HG03095 (cell line): ENCODE measurements around the gene TRPM3.

Experiments
- ATAC-seq: cut with Tn5 transposase; IDR thresholded peaks from one replicate; pipeline ENCODE4 v1.9.1; 2021; ENCODE audit warnings: moderate library complexity; ENCODE audit not compliant: unreplicated experiment

TRPM3 gene

DNA sequence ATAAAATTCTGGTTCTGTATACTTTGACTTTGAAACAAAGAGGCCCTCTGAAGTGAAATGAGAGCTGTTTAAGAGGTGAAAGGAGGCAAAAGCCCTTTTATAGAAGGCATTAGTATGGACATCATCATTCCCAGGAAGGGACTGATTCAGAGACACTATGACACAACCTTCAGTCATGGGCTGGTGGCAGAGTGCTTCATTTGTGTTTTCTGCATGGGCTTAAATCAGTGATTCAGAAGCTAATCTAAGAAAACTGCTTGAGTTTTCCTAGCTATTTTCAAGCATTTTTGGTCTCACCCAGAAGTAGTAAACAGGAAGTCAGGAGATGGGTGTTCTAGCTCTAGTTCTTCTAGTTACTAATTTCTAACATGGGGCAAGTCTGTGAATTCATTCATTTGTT lies 288.9 kb downstream of the TRPM3 start:
- ATAC-seq = no peak

- ATAC-seq = no peak
Measured at GRCh38 chr9:70830618-70831017, 290.8 kb downstream of the TRPM3 start.

- ATAC-seq = no peak
Measured at GRCh38 chr9:70829591-70830265, 291.7 kb downstream of the TRPM3 start.

- ATAC-seq = no peak
Measured at GRCh38 chr9:70826562-70826961, 294.9 kb downstream of the TRPM3 start.

DNA sequence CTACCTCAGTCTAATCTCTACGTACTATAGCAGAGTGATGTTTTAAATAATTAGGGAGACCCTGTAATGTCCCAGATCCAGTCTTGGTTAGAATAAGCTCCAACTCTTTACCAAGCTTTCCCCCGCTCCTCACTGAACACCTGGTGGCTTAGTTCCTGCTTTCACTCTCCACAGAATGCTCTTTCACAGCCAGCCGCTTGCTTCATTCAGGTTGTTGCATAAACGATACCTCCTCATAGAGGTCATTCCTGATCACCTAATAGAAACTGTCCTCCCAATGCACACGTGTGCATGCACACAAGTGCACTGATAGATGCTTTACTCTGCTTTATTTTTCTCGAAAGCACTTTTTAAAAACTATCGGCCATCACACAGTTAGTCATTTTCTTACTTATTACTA lies 298.1 kb downstream of the TRPM3 start:
- no peak for ATAC-seq

- ATAC-seq = no peak
Measured at GRCh38 chr9:70817311-70817710, 304.1 kb downstream of the TRPM3 start.

- ATAC-seq = no peak
Measured at GRCh38 chr9:70816891-70817290, 304.5 kb downstream of the TRPM3 start.

- ATAC-seq = no peak
Measured at GRCh38 chr9:70816316-70816715, 305.1 kb downstream of the TRPM3 start.

GRCh38 chr9:70814597-70814996 lies 306.8 kb downstream of the TRPM3 start:
- ATAC-seq = no peak

DNA sequence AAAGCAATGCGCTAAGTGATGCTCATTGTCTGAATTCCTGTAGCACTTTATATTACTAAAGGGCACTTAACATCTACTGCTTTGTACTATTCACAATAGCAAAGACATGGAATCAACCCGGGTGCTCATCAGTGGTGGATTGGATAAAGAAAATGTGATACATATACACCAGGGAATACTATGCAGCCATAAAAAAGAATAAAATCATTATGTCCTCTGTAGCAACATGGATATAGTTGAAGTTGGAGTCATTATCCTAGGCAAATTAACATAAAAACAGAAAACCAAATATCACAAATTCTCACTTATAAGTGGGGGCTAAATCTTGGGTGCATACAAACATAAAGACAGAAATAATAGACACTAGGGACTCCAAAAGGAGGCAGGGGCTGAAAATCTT lies 308.3 kb downstream of the TRPM3 start:
- no peak for ATAC-seq

DNA sequence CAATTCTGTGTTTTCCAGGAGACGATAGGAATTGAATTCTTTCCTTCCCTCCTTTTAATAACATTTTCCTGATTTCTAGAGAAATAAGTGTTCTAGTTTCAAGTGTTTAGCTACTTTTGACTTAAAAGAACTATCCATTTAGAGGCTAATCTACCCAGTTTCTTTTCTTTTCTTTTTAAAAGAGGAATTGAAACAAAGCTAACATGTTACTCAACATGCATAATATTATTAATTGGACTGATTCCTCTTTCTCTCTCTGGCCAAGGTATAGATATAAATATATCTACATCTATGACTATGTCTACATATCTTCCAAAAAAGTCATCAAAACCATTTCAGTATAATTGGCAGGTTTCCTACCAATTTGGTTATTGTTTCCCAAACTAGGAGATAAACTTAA lies 309.8 kb downstream of the TRPM3 start:
- peak; percentile 61 for ATAC-seq

DNA sequence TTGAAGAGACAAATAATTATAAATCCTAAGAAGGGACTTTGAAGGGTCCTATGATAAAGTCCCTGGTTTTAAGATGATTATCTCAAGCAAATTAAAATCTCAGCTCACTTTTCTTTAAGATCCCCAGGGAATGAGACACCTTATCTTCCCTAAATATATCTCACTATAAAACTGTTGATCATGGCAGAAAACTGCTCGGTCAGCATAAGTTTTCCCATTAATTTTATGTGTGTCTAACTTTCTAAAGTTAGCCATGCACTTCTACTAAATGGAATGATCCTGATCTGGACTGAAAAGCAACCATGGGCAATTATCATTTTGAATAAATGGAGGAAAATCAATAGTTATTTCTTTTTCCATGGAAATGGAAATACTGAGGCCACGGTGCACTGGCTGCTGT lies 314.5 kb downstream of the TRPM3 start:
- no peak for ATAC-seq

DNA sequence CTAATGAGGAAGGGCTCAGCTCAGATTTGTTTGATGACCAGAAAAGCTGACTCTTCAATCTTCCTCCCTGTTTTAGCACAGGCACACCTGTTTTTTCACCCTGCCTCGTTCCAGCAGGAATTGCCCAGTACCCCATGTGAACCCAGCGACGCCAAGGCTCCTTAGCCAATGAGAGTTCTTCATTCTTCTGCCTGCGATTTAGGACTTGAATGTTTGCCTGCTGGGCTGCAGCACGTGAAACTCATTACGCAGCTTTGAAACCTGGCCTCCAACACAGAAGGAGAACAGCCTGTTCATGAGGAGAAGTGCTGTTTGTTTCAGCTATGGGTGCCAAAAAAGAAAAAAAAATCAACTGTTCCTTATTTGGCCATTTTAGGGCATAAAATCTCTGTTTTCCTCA lies 315.5 kb downstream of the TRPM3 start:
- no peak for ATAC-seq

- no peak for ATAC-seq
Measured at GRCh38 chr9:70802758-70803436, 318.5 kb downstream of the TRPM3 start.

DNA sequence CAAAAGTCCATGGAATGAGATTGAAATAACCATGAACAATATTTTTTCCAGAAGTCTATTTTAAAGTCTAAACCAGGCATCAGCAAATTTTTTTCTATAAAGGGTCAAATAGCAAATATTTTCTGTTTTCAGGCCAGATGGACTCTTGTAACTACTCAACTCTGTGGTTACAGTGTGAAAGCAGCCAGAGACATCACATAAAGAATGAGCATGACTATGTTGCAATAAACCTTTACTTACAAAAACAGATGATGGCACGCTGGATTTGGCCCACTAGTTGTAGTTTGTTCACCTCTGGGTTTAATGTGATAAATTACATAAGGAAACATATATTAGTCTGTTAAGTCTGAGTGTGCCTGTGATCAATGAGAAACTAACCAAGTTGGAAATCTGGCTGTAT lies 319.2 kb downstream of the TRPM3 start:
- ATAC-seq = no peak

GRCh38 chr9:70801181-70801829 lies 320.1 kb downstream of the TRPM3 start:
- ATAC-seq = no peak

GRCh38 chr9:70798018-70798417 lies 323.4 kb downstream of the TRPM3 start:
- no peak for ATAC-seq

DNA sequence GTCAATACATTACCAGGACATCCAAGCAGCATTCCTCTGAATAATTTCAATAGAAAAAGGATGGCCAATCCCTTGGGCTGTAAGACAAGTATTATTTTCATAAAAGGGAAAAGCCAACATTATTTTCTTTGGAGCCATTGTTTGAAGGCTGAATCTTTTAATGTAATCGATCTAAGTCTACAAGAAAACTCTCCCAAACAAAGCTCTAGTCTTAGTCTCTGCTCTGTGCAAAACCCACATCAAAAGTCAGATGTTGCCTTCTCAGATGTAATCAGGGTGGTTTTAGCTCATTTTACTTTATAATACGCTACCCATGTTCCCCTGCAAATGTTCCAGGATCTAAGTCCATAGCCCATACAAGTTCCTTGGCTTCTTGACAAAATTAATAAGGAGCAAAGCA lies 325.6 kb downstream of the TRPM3 start:
- no peak for ATAC-seq

DNA sequence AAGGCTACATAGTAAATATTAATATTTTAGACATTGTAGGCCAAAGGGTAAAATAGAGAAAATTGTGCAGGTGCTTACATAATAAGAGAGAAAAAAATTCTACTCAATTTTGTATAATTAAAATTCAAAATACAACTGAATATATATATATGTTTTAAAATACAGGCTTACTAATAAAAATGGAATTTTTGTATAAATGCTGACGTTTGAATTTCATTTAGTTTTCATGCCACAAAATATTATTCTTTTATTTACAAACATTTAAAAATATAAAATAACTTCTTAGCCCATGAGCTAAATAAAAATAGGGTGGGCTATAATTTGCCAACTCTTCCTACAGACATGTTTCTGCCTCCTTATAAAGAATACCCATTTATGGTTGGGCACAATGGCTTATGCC lies 328.6 kb downstream of the TRPM3 start:
- no peak for ATAC-seq

- no peak for ATAC-seq
Measured at GRCh38 chr9:70791936-70792335, 329.5 kb downstream of the TRPM3 start.

GRCh38 chr9:70789086-70789485 lies 332.3 kb downstream of the TRPM3 start:
- ATAC-seq = no peak

DNA sequence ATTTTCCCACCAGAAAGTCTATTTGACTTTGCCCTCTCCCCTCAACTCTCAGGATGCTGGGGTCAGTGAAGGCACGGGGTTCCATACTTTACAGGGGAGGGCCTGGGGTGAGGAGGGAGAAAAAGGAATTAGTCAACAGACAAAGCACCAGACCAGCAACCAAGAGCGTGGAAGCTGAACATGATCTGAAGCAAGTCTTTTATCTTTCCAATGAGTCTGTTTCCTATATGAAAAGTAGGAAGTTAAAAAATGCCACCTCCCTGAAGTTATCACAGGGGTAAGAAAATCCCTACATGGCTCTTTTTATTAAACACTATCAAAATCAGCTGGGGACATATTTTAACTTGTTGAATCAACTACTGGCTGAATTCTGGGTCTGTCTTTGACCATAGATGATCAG lies 337.0 kb downstream of the TRPM3 start:
- ATAC-seq = no peak
